NCI-H510A treated with DMSO at 0.1 percent for 48 hours (cell line): Measurements from ENCODE around the gene TNS2.
"Not testable (repeated sequence)": the region's sequence is repeated elsewhere in the genome, so short reads cannot be mapped to it uniquely, and the experiment has no call there.

ENCODE experiments used
- DNase-seq: peaks from one replicate; lab custom pipeline; 2025; lab: John Stamatoyannopoulos, UW

TNS2 gene

DNA sequence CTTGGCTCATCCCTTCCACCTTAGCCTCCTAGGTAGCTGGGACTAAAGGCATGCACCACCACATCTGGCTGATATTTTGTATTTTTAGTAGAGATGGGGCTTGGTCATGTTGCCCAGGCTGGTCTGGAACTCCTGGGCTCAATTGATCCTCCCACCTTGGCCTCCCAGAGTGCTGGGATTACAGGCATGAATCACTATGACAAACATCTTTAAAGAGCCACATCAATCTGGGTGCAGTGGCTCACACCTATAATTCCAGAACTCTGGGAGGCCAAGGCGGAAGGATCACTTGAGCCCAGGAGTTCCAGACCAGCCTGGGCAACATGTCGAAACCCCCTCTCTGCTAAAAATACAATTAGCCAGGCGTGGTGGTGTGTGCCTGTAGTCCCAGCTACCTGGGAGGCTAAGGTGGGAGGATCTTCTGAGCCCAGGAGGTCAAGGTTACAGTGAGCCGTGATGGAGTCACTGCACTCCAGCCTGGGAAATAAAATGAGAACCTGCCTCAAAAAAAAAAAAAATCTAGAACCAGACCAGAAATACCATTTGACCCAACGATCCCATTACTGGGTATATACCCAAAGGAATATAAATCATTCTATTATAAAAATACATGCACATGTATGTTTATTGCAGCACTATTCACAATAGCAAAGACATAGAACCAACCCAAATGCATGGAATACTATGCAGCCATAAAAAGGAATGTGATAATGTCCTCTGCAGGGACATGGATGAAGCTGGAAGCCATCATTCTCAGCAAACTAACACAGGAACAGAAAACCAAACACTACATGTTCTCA lies 45.1 kb downstream of the TNS2 start:
- not testable (repeated sequence) for DNase-seq

DNA sequence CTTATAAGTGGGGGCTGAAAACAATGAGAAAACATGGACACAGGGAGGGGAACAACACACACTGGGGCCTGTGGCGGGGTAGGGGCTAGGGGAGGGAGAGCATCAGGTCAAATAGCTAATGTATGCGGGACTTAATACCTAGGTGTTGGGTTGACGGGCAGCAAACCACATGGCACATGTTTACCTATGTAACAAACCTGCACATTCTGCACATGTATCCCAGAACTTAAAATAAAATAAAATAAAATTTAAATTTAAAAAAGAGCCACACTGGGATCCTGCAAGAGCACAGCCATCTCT lies 45.7 kb downstream of the TNS2 start:
- DNase-seq: not testable (repeated sequence)

DNA sequence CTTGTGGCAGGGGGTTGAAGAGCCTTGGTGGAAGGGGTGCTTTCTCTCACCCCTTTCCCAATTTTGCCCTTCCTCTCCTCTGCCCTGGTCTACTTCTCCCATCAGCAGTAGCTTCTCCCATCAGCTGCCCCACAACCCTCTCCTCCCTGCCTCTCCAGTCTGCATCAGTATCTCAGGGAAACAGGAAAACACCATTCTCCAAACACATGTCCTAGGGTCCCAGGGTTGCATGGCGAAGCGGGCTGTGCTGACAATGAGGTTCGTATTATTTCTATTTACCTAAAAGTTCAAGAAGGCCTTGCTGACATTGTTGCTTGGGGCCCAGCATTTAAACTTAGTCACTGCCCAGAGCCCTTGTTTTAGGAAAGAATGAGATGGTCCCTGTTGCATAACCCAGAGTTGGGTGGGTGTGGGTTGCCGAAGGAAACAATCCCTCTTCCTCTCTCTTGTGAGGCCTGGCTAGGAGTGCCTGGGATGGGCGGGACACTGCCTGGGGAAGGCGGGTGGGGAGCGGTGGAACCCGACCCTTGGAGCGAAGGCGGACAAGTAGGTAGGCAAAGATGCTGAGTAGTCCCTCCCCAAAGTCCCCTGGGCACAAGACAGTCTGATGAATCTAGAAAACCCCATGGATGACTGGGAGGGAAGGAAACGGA lies 46.4 kb downstream of the TNS2 start:
- DNase-seq: no peak

DNA sequence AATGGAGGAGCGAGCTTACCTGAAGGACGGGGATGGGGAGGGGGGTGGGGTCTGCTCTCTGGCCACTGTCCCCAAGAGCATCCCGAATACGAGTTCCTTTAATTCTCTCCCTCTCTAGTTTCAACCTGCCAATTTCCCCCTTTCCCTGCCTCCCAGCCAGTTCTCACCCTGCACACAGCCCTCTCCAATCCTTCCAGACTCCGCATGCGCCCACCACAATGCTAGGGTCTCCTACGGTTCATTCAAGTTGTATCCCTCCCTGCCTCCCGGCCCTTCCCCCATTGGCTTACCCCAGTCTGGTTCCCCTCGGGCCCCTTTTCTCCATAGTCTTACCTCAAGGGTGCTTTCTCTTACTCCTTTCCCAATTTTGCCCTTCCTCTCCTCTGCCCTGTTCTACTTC lies 46.9 kb downstream of the TNS2 start:
- no peak for DNase-seq

DNA sequence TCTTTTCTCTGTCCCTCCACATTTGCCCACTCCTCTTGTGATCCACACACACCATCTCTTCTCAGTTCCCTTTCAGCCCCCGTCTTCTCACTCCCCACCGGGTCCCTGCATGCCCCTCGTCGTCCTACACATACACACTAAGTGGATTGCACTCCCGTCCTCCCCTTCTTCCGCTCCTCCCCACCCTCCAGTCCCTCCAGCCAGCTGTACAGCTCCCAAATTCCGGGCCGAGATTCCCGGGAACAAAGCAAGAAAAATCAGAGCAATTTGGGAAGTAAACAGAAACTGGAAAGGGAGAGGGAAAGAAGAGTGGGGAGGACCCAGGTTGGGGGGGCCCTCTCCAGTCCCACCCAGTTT lies 47.3 kb downstream of the TNS2 start:
- DNase-seq: peak; percentile 21

DNA sequence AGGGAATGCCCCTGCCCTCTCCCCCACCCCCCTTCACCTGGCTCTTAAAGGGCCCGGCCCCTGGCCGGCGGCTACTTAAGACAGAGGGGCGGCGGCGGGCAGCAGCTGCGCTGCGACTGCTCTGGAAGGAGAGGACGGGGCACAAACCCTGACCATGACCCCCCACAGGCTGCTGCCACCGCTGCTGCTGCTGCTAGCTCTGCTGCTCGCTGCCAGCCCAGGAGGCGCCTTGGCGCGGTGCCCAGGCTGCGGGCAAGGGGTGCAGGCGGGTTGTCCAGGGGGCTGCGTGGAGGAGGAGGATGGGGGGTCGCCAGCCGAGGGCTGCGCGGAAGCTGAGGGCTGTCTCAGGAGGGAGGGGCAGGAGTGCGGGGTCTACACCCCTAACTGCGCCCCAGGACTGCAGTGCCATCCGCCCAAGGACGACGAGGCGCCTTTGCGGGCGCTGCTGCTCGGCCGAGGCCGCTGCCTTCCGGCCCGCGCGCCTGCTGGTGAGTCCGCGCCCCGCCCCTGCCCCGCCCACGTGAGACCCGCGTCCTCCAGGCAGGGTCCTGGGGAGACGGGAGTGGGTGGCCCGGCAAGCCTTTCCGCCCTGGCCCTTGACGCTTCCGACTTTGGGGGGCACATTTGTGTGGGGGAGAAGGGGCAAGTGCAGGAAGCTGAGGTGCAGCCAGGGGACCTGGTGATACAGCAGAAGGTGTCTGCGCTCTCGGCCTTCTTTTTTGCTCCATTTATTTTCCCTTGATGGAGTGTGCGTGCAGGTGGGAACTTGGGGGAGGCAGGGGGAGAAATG lies 47.9 kb downstream of the TNS2 start, which contains the start of gene IGFBP6:
Gene IGFBP6 (plus strand): TSS at position 104 of the 790 bp plus-strand sequence. CDS start 51 bp downstream, at position 155.
- peak; percentile 60 for DNase-seq

DNA sequence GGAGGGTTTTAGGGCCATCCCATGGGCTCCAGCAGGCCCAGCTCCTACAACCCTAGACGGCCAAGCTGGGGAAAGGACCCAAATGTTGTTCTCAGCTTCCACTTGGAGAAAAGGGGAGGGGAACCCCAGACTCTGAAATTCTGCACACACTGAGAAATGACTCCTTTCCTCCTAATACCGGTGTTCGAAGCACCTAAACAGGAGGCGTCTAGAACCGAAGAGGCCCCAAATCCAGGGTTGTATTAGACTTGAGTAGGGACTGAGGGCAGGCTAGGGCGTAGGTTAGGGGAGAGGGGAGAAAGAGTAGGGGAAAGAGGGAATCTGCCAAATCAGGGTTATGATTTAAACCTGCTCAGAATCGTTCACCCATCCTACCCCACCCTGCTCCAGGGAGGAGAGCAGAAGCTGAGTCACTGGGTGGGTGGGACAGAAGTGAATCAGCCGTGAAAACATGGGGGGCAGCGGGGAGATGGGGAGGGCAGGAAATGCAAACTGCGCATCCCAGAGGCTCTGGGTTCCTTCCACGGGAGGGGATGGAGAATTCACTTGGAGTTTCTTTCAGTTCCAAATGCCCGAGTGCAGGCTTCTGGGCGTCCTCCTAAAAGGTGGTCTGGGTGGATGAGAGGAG lies 48.6 kb downstream of the TNS2 start:
- DNase-seq: no peak

DNA sequence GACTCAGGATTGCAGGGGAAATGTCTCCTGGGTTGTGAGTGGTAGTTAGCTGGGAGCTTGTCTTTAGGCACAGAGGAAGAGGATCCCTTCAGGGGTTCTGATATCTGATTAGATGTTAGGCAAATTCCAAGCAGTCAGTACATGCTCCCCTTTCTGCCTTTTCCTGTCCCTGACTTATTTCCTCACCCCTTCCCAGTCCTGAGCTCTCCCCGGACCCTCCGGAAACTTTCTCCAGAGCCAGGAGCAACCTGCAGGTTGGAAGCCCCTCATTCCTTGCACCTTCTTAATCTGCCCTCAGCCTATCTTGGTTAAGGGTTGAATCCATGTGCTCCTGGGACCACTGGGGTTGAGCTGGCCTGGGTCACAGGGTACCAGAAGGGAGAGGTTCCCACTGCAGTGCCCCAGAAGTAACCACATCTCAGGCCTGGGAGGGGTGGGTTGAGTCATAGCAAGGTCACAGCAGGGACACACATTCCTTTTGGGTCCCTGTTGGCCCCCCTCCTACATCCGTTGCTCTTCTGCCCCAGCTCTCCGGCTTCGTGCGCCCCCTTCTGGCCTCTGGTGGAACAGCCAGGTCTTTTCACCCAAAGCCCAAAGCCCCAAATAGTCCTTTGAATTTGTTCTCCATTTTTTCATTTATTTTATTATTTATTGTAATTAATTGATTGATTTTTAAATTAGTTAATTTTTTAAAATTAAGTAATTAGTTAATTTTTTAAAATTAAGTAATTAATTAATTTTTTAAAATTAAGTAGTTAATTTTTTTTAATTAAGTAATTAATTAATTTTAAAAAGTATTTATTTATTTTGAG lies 49.4 kb downstream of the TNS2 start:
- DNase-seq: peak; percentile 79

DNA sequence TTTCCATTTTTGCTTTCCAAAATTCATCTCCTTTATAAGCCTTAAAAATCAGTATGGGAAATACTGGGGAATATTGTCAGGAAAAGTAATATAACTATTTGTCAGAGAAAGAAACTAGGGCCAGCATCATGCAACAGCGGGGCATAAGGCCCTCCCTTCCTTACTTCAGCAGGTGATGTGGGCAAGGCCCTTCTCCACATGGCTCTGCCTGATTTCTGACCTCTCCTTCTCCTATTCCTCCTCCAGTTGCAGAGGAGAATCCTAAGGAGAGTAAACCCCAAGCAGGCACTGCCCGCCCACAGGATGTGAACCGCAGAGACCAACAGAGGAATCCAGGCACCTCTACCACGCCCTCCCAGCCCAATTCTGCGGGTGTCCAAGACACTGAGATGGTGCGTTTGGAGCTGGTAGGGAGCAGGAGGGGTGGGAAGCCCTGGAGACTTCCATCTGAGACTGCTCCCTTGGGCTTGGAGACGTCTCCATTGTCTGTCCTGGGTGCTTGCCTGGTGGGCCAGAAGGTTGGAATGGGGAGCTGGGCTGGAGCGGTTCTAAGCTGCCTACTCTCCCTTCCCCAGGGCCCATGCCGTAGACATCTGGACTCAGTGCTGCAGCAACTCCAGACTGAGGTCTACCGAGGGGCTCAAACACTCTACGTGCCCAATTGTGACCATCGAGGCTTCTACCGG lies 50.7 kb downstream of the TNS2 start:
- DNase-seq: no peak

DNA sequence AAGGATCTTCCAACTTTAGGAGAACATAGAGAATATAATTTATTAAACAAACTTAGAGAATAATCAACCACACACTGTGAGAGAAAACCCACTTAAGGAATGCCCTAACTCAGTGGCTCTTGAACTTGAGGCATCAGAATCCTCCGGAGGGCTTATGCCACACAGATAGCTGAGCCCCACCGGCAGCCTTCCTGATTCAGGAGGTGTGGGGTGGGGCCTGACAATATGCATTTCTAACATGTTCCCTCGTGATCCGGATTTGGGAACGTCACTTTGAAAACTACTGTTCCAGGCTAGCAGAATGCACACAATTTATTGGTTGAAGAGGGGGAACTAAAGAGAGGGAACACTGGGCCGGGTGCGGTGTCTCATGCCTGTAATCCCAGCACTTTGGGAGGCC lies 51.4 kb downstream of the TNS2 start:
- no peak for DNase-seq

DNA sequence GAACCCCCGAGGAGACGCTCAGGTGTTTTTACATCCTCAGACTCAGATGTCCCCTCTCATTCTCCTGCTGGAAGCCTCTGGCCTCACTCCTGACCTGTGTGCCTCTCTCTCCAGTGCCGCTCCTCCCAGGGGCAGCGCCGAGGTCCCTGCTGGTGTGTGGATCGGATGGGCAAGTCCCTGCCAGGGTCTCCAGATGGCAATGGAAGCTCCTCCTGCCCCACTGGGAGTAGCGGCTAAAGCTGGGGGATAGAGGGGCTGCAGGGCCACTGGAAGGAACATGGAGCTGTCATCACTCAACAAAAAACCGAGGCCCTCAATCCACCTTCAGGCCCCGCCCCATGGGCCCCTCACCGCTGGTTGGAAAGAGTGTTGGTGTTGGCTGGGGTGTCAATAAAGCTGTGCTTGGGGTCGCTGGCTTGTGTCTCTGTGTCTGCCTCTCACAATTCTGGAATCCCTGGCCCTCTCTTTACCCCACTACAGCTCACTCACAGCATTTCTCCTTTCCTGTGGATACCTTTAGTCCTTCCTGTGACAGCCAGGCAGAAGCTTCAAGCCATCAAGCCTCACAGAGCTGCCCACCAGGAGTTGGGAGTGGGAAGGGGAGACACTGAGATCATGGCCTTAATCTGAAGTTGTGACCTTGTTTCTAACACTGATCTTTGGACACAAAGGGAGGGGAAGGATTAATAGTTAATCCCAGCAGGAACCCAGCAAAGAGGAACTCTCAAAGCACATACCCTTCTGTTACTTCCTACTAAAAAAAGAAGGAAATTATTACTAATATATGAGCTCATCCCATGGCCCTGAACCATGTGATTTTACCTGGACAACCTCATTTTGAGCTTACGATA lies 52.3 kb downstream of the TNS2 start:
- DNase-seq: no peak

DNA sequence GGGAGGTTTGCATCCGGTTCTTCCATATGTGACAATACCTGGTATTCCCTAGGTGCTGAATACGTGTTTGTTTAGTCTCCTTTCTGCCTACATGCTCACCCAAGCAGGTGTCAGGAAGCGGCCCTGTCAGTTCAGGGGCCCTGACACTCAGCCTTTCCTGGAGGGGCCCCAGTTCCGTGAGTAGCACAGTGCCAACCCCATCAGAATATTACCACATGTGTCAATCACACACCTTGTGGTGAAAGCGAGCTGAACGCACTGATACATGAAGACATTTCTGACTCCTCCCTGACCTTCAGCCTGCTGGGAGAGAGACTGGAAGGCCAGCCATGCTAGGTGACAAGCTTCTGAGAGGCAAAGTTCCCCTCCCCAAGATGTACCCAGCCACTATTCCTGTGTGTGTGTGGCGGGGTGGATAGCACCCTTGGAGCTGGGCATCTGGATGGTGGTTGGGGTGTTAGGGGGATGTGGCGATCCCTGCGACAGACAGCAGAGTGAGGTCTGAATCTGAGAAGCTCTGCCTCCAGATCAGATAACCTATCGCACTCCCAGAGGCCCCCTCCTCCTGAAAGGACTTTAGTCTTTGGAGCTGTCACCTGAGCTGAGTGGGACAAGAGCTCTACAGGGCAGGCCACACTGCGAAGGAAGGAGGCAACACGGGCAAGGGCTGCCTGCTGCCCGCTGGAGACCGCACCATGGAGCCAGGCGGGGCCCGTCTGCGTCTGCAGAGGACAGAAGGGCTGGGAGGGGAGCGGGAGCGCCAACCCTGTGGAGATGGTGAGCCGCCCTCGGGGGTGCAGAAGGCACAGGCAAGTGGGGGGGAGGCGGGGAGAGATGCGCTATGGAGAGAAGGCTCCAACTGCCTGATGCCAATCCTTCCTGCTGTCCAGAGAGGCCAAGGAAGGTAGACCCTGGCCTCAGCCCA lies 53.3 kb downstream of the TNS2 start, which contains the start of gene SOAT2:
Gene SOAT2 (plus strand): TSS at position 604 of the 925 bp plus-strand sequence. CDS start 92 bp downstream, at position 696.
- peak; percentile 66 for DNase-seq

DNA sequence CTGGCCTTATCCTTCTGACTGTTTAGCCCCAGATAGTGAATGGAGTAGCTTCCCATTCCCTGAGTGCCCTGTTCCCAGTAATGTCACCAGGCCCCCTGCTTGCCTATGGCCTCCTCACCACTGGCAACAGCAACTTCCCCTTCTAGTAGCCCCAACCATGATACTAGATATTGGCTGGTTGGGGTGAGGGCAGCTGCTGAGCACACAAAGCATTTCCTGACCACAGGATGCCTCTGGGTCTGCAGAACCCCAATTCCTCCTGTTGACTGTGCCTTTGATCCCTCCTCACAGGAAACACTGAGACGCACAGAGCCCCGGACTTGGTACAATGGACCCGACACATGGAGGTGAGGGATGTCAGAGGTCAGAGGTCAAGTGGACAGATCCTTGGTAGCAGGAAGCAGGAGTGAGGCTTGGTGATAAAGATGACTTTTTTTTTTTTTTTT lies 54.0 kb downstream of the TNS2 start:
- DNase-seq: no peak

DNA sequence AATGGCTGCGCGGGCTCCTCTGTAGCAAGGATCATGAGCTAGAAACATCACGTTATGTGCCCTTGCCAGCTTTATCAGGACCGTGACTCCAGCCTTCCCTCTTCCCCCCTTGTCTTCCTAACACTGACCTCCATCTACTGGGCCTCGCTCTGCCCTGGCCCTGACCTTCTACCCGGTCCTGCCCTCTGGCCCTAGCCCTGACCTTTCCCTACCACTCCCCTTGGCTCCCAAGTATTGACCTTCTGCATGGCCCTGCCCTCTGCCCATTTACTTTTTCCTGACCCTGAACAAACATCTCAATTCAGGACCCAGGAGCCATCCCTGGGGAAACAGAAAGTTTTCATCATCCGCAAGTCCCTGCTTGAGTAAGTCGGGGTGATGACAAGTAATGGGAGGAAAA lies 55.4 kb downstream of the TNS2 start:
- no peak for DNase-seq

DNA sequence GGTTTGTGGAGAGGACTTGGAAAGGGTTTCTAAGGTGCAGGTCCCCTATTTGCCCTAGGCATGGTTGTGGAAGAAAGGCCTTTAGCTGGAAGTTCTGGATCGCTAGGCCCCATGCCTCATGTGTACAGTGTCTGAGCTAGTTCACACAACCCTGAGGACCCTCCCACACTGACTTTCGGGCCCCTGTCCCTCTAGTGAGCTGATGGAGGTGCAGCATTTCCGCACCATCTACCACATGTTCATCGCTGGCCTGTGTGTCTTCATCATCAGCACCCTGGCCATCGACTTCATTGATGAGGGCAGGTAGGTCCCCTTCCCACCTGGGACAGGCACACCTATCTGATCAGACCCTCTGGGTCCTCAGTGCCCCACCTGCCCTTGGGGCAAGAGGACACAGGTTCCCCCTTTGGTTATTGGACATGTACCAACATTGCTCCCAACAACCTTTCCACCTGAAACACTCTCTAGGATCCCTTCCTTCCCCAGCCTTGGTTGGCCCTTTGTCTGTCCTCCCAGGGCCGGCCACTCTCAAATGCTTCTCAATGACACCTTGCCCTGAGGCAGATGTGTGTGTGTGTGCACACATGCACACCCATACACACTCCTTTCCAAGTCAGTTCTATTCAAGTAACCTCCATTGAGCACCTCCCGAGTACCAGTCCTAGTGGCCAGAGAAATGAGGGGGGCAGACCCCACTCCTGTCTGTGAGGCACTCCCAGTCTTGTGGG lies 56.0 kb downstream of the TNS2 start:
- no peak for DNase-seq

DNA sequence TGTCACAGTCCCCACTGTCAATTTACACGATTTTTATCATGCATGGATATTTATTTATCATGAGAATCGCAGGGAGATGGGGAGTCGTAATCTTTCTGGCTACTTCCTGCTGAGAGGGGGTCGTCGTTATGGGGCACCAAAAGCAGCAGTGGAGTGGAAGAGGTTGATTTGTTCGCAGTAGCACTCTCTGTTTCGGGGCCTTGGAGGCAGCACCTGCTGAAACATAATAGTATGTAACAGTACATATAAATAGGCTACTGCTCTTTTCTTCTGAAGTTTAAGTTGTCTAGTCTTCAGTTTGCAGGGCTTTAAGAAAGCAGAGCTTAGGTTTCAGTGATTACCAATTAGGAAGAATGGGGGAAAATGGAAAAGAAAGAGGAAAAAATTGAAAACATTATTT lies 57.3 kb downstream of the TNS2 start:
- DNase-seq: no peak

DNA sequence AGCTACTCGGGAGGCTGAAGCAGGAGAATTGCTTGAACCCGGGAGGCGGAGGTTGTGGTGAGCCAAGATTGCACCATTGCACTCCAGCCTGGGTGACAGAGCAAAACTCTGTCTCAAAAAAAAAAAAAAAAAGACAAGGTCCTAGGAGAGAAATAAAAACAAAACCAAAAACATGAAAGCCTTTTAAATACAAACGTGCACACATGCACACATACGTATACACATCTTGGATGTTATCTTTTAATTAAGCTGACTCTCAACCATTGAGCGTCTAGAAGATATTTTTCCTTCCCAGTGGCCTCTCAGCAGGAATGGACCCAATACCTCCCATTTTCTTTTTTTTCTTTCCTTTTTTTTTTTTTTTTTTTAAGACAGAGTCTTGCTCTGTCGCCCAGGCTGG lies 62.6 kb downstream of the TNS2 start:
- DNase-seq: not testable (repeated sequence)

DNA sequence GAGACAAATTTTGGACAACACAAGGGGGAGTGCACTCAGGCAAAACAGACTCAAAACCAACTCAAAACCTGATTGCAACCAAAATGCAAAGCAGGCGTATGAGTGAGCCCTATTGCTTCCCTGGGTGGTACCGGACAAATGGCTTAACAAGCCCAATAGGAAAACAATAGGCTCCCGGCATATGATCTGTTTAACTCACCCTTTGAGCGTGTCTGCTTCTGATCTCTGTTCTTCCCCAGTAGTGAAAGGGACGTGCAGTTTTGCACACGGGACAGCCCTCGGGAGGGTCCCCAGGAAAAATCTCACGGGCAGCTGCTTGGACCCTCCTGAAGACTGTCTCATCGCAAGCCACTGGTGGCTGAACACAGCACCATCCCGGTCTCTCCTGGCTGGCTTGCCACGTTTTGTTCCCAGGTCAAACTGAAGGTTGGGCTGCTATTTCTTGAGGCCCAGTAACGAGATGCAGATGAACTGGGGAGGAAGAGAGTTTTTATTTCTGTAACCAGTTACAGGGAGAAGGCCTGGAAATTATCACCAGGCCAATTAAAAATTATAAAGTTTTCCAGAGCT lies 63.4 kb downstream of the TNS2 start:
- no peak for DNase-seq
